NCI-H187 (cell line): Measurements from ENCODE around the gene DUSP22.
"Not testable (repeated sequence)": the region's sequence is repeated elsewhere in the genome, so short reads cannot be mapped to it uniquely, and the experiment has no call there.

ENCODE experiments used
- DNase-seq, 2 experiments: peaks; one replicate each; lab custom pipeline; 2025; lab: John Stamatoyannopoulos, UW

The DUSP22 gene

DNA sequence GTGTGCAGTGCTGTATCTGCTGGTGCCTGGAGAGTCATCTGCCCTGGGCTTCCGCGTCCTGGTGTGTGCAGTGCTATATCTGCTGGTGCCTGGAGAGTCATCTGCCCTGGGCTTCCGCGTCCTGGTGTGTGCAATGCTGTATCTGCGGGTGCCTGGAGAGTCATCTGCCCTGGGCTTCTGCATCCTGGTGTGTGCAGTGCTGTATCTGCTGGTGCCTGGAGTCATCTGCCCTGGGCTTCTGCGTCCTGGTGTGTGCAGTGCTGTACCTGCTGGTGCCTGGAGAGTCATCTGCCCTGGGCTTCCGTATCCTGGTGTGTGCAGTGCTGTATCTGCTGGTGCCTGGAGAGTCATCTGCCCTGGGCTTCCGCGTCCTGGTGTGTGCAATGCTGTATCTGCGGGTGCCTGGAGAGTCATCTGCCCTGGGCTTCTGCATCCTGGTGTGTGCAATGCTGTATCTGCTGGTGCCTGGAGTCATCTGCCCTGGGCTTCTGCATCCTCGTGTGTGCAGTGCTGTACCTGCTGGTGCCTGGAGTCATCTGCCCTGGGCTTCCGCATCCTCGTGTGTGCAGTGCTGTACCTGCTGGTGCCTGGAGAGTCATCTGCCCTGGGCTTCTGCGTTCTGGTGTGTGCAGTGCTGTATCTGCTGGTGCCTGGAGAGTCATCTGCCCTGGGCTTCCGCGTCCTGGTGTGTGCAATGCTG, 33.0 kb downstream of the DUSP22 start:
- not testable (repeated sequence) for DNase-seq

- not testable (repeated sequence) for DNase-seq
Observed at GRCh38 chr6:326066-326465, 33.8 kb downstream of the DUSP22 start.

DNA sequence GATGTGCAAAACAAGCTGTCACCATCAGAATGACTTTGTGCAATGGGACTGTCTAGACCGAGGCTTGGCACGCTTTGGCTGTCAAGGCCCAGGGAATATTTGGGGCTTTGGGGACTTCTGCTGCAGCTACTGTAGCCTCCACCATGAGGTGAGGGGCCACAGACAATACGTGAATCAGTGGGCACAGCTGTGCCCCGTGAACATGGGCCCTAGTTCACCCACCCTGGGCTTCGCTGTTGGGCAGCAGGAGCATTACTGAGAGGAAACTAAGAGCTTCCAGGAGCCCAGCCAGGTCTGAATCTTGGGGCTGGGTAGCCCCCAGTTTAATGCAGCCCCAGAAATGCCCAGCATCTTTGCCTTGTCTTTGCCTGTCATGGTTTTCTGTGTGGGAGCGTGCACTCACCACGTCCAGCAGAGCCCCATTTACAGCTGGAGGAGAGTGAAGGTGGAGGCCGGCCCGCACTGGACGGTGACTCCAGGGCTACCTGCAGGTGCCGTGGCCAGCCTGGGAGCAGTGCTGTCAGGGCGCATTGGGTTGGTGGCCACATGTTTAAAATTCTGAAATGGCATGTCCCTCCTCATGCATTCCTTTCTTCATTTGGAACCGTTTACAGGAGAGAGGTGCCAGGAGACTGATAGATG, 34.7 kb downstream of the DUSP22 start:
- no peak for DNase-seq

GRCh38 chr6:327538-328116, 35.3 kb downstream of the DUSP22 start:
- DNase-seq: no peak

- no peak for DNase-seq
Observed at GRCh38 chr6:328136-328670, 35.9 kb downstream of the DUSP22 start.

DNA sequence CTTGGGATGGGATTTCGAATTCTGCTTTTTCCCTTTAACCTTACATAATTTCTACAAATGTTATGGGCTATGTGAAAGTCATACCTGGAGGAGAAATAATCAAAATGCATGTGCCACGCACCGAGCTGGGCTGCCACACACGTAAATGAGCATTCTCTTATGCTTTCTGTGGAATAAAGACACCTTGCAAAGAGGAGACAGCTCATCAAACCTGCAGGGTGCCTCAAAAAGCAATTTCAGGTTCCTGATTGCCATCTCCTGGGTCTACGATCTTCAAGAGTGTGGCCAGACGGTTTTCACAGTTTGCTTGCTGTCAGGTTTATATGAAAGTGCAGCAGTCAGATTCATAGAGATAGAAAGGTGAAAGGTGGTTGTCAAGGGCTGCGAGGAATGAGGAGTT, 36.6 kb downstream of the DUSP22 start:
- DNase-seq: no peak

DNA sequence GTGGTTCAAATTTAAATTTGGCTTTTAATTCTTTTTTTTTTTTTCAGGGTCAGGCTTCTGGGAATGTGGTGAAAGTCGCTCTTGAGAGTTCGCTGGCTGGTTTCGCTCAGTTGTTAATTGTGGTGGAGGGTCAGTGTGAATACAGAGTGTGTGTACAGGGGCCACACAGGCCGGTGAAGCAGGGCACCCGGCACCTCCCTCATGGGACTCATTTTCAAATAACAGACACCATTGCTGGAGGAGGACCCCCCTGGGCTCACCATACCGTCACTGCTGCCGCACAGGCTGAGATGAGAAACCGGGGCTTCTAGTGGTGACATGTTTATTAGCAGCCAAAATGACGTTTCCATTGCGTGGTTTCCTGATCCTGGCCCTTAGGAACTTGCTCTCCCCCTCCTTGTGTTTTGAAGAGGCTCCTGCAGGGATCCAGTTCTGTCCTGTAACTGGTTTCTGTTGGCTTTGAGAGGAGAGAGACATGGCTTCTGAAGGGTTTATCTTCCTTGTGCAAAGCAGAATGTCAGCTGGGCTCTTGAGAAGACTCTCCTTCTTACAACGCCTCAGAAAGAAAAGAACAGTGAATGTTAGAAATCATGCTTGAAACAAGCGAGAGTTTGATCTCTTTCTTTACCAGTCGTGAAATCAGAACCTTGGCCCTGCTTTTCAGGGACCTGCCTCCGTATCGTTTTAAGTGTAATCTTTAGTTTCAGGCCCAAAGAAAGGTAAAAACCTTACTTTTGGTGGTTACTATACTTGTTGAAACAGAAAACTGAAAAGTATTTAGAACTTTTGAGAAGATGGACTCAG, 37.8 kb downstream of the DUSP22 start:
- no peak for DNase-seq

- DNase-seq: no peak
Observed at GRCh38 chr6:330948-331347, 38.7 kb downstream of the DUSP22 start.

GRCh38 chr6:331622-332521, 39.6 kb downstream of the DUSP22 start:
- no peak for DNase-seq

GRCh38 chr6:332671-333070, 40.4 kb downstream of the DUSP22 start:
- DNase-seq: no peak

DNA sequence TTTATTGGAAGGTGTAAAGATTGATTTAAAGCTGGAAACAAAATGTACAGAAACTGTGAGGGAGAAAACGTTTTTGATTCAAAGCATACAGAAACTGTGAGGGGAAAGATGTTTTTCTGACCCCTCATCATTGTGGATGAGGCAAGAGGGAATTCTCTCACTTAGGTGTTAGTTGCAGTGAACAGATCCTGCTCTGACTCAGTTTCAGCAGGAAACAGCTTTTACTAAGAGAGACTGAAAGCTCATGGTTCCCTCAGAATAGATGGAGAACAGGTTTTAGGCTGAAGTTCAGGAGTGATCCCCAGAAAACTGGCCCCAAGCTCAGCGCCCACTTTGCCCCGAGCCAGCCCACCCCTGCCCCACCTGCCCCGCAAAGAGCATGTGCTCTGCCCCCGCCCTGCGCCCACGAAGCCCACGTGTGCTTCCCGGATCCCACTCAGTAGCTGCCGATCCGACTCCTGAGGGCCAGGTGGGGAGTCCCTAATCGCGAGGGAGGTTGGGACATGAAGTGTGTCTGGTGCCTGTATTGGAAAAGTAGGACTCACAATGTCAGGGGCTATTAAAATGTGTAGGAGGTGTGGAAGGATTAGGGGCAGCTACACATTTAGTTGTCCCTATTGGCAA, 41.2 kb downstream of the DUSP22 start:
- DNase-seq: no peak

DNA sequence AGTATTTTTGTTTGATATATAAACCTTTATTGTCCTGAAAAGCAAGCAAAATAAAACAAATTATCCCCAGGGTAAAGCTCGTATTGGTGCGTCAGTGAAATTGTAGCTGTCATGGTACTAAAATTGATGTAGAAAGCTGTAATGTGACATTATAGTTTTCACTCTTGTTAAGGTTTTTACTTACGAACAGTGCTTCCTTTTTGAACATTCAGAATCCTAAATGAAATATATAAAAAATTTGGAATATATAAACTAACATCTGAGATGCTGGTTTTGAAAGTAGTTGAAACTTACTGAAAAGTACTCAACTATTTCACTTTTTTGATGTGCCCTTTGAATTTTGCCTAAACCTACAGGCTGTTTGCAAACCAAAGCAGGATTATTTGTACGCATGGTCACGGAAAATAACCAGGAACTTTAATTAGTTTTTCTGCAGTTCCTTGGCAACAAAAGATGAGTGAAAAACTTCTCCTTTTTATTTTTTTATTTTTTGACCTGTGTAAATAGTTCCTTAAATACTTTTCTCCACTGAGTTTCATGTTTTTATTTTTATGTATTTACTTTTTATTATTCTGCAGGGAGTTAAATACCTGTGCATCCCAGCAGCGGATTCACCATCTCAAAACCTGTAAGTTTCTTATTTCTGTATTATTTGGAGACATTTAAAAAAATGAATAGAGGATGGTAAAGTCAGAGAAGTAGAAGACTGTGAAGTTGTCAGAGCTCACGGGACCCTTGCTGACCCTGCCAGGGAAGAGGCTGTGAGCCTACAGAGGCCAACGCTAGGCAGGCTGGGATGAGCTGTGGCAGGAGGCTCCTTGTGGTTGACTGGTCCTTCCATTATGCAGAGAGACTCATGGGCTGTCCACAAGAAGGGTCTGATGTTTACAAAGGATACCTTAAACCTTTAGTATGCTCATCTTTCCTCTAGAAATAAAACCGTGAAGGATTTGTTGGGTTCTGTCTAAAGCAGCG, 42.5 kb downstream of the DUSP22 start:
- no peak for DNase-seq

DNA sequence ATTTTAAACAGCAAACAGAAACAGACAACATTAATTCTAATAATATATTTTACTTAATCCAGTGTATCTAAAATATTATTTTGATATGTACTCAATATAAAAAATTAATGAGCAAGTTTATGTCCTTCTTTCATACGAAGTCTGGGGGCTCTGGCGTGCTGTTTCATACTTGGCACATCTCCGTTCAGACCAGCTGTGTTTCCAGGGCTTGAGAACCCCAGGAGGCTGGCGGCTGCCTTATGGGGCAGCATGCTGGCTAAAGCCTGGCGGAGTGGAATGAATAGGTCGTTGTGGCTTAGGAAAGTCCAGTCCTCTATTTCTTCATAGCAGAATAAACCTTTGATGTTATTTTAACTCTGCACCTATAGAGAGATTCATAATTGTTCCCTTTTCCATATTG, 43.3 kb downstream of the DUSP22 start:
- no peak for DNase-seq

DNA sequence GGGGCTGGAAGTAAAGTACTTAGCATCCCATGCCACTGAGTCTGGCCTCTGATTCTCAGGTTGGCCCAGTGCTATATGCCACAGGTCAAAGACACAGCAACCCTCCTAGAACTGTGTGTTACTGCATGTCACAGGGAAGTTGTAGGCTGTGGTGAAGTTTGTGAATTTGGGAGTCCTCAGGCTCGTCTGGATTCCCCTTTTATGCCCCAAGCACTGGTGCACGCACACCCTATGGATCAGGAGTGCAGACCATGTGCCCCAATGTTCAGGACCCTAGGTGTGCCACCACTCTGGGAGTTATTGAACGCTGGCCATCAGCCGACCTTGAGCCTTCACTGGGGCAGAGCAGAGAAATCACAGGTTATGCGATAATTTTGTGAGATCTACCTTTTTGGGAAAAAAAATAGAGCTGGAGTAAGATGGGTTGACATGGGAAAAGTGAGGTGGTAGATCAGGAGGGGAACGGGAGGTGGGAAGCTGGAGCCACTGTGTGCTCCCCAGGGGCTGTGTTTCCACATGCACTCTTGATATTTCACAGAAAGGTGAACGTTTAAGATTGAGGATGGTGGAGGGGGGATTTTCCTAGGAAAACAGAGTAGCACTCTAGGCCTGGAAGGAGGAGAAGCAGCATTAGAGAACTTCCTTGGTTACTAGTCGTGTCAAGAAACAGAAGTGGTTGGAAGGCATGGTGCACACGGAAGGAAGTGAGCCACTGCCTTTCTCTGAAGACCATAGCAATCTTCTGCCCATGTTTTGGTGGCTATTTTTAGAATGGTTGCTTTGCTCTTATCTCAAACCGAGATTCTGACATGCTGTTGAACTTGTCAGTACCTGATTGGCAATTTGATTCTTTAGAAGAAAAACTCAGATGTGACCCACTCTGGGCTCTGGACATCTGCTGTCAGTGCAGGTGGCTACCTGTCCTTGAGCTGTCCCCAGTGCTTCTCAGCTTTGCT, 44.1 kb downstream of the DUSP22 start:
- no peak for DNase-seq

GRCh38 chr6:337805-338368, 45.6 kb downstream of the DUSP22 start:
- DNase-seq: no peak

- no peak for DNase-seq
Observed at GRCh38 chr6:338815-339262, 46.6 kb downstream of the DUSP22 start.

- DNase-seq: no peak
Observed at GRCh38 chr6:339480-339879, 47.2 kb downstream of the DUSP22 start.
